PFSK-1 (cell line): Measurements from ENCODE around the gene KCNMA1.

Experiments
- FOXP2 ChIP-seq: optimal IDR thresholded peaks from 2 replicates; pipeline ENCODE3; 2011; ENCODE audit warnings: borderline replicate concordance, control low read depth, inconsistent platforms; ENCODE audit not compliant: insufficient read depth; ENCODE audit errors: extremely low read length, extremely low read depth
- POLR2AphosphoS5 ChIP-seq: IDR thresholded peaks from 2 replicates; pipeline ENCODE4 v1.6.1; 2012; ENCODE audit warnings: low read depth, mild to moderate bottlenecking, control low read depth, low read length, moderate library complexity
- REST ChIP-seq, 2 experiments: IDR thresholded peaks; 2 replicates each; pipeline versions ENCODE4 v1.6.1 to v1.8.0; 2011 to 2012; ENCODE audit warnings: low read depth in 2 of 2, low read length in 2 of 2, control low read depth in 1 of 2, inconsistent platforms in 1 of 2, mild to moderate bottlenecking in 1 of 2, moderate library complexity in 1 of 2; ENCODE audit not compliant: insufficient read depth in 1 of 2
- SIN3A ChIP-seq: IDR thresholded peaks from 2 replicates; pipeline ENCODE4 v1.6.1; 2012; ENCODE audit warnings: mild to moderate bottlenecking, low read length, moderate library complexity, borderline replicate concordance; ENCODE audit not compliant: insufficient read depth
- TAF1 ChIP-seq: IDR thresholded peaks from 2 replicates; pipeline ENCODE4 v1.6.1; 2012; ENCODE audit warnings: low read length, control low read depth, borderline replicate concordance; ENCODE audit not compliant: insufficient read depth

The KCNMA1 gene

DNA sequence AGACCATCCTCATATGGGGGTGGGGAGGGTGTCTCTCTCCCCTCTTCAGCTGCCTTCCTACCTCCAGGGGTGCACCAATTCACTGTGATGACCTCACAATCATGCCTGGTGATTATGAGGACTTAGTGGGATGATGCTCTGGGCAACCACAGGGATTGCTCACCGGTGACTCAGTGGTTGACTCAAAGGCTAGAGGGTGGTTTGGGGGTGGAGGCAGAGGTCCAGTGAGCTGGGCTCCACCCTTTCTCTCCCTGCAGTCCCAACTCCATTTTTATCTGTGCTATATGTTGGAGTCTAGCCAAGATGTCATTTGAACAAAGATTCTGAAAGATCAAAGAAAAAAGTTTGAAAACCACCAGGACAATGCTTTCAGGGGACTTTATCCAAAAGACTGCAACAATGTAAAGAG lies 286.9 kb downstream of the KCNMA1 start:
- TF ChIP-seq REST (IDR thresholded peaks at IDR 0.05; ENCODE audit: insufficient read depth in 1 of 2, low read depth in 2 of 2, low read length in 2 of 2) (peak in 1 of 2 experiments; percentile 65; a peak in 1 of 4 replicates), POLR2AphosphoS5 (peak; percentile 24; the same call in 1 of the 2 replicates), TAF1 (no peak; the same call in 1 of the 2 replicates), FOXP2 (peak; percentile 91), SIN3A (peak; percentile 60; the same call in 1 of the 2 replicates)

DNA sequence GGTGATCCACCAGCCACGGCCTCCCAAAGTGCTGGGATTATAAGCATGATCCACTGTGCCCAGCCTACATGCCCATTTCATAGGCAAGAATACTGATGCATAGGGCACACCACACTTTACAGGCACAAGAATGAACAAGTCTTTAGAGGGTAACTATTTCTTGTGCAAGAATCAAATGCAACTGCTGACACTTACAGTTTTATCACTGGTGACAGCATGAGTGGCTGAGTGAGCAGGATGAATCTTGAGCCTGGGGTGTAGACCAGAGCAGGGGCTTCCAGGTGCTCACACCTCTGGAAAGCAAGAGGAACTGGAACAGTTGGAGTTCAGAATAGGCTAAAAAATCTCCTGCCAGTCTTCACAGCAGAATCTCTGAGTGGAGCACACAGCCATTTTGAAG lies 287.5 kb downstream of the KCNMA1 start:
- no peak for TF ChIP-seq TAF1
- TF ChIP-seq SIN3A = no peak
- TF ChIP-seq POLR2AphosphoS5 = no peak
- no peak for TF ChIP-seq REST (IDR thresholded peaks at IDR 0.05; ENCODE audit: insufficient read depth in 1 of 2, low read depth in 2 of 2, low read length in 2 of 2)
- no peak for TF ChIP-seq FOXP2

GRCh38 chr10:77349226-77349625 lies 288.4 kb downstream of the KCNMA1 start:
- no peak for TF ChIP-seq FOXP2
- no peak for TF ChIP-seq TAF1
- TF ChIP-seq REST (IDR thresholded peaks at IDR 0.05; ENCODE audit: insufficient read depth in 1 of 2, low read depth in 2 of 2, low read length in 2 of 2) = no peak
- TF ChIP-seq SIN3A = no peak
- TF ChIP-seq POLR2AphosphoS5 = no peak

DNA sequence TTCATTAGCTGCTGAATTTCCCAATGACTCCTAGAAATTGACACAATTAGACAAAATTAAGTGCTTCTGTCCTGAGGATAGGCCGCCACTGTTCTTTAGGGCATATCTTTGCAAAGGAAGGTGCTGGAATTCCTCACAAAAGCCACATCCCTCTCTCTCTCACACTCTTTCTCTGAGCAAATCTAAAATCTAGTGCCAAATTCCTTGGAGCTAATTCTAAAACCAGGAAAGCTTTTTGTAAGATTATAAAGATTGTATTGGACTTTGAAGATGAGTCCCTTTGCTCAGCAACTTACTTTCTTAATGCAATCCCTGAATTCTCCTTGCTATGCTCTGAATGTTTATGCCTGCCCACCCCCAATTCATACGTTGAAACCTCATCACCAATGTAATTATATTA lies 288.9 kb downstream of the KCNMA1 start:
- no peak for TF ChIP-seq FOXP2
- no peak for TF ChIP-seq REST (IDR thresholded peaks at IDR 0.05; ENCODE audit: insufficient read depth in 1 of 2, low read depth in 2 of 2, low read length in 2 of 2)
- no peak for TF ChIP-seq POLR2AphosphoS5
- TF ChIP-seq SIN3A = no peak
- TF ChIP-seq TAF1 = no peak

DNA sequence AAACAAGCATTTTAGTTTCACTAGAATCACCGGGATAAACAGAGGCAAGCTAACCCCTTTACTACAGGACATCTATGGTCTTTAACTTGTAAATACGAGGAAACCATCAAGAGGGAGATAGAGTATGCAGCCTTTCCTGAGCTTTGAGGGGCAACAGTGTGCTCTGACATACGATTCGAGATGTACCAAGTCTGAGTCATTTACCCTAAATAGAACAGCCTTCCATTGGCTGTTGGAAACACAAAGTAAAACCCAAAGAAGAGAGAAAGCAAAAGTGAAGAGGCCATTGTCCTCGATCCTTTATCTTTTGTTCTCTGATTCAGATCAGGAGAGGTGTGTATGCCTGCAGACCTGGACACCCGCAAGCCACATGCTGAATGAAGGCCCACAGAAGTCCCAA lies 289.5 kb downstream of the KCNMA1 start:
- TF ChIP-seq SIN3A (no peak), FOXP2 (no peak), REST (IDR thresholded peaks at IDR 0.05; ENCODE audit: insufficient read depth in 1 of 2, low read depth in 2 of 2, low read length in 2 of 2) (no peak), TAF1 (no peak), POLR2AphosphoS5 (no peak)
